WTC11 (cell line): ENCODE results near the gene DTWD2. TPM values are rescaled to one million over a fixed set of nuclear protein-coding genes. Genes with fewer than 3 reads are reported as not detected.
A peak's percentile ranks its signal among the peaks of the same experiment; 100 is the strongest.
"Not testable (repeated sequence)": the region's sequence is repeated elsewhere in the genome, so short reads cannot be mapped to it uniquely, and the experiment has no call there.

Experiments used
- ATAC-seq: fragments of 200-7000 bp; cut with Tn5 transposase; 2 replicates; pipeline ENCODE4 v1.10.0; 2021; ENCODE audit warnings: mild to moderate bottlenecking, moderate library complexity
- CTCF ChIA-PET: fragments of 300-600 bp; sonication (Branson Sonifier 250); formaldehyde crosslinking; loops from one replicate; lab custom pipeline; 2021; ENCODE audit warnings: antibody characterized with exemption; lab: Charles Lee
- POLR2A ChIA-PET: fragments of 350-600 bp; sonication (Branson Sonifier 250); formaldehyde crosslinking; loops from one replicate; lab custom pipeline; 2021; ENCODE audit warnings: antibody characterized with exemption; lab: Charles Lee
- DNase-seq: peaks from one replicate; pipeline ENCODE4 v3.0.0; 2021; ENCODE audit warnings: low spot score
- H3K27ac Mint-ChIP-seq: 2 replicates; pipeline ENCODE4 v1.8.0; 2021; ENCODE audit warnings: mixed read lengths
- H3K27me3 Mint-ChIP-seq: 2 replicates; pipeline ENCODE4 v1.8.0; 2021; ENCODE audit warnings: low read depth, mild to moderate bottlenecking, moderate library complexity, mixed read lengths
- H3K36me3 Mint-ChIP-seq: 2 replicates; pipeline ENCODE4 v1.8.0; 2021; ENCODE audit warnings: mixed read lengths
- H3K4me1 Mint-ChIP-seq: 2 replicates; pipeline ENCODE4 v1.8.0; 2022; ENCODE audit warnings: mixed read lengths
- H3K4me3 Mint-ChIP-seq: 2 replicates; pipeline ENCODE4 v1.8.0; 2021; ENCODE audit warnings: mild to moderate bottlenecking, moderate library complexity, mixed read lengths
- H3K9me3 Mint-ChIP-seq: 2 replicates; pipeline ENCODE4 v1.8.0; 2021; ENCODE audit warnings: mixed read lengths
- CREM ChIP-seq: sonication (generic); formaldehyde crosslinking; IDR thresholded peaks from 2 replicates; pipeline ENCODE4 v1.8.1; 2022; ENCODE audit warnings: mild to moderate bottlenecking, missing genetic modification reagents, moderate library complexity
- CTCF ChIP-seq: fragments of 200-600 bp; IDR thresholded peaks from 2 replicates; pipeline ENCODE4 v1.8.0; 2022; ENCODE audit warnings: antibody characterized with exemption
- E2F5 ChIP-seq: sonication (generic); formaldehyde crosslinking; IDR thresholded peaks from 2 replicates; pipeline ENCODE4 v1.8.1; 2022; ENCODE audit warnings: mild to moderate bottlenecking, moderate library complexity, missing genetic modification reagents
- ERG ChIP-seq: fragments of 250-450 bp; sonication (Bioruptor Pico); IDR thresholded peaks from 2 replicates; pipeline ENCODE4 v1.8.0; 2021; ENCODE audit warnings: mild to moderate bottlenecking
- FOXJ3 ChIP-seq: sonication (generic); formaldehyde crosslinking; IDR thresholded peaks from 2 replicates; pipeline ENCODE4 v1.9.0; 2021; ENCODE audit warnings: missing genetic modification reagents, mild to moderate bottlenecking, borderline replicate concordance
- MLX ChIP-seq: sonication (generic); formaldehyde crosslinking; IDR thresholded peaks from 2 replicates; pipeline ENCODE4 v1.8.1; 2023; ENCODE audit warnings: mild to moderate bottlenecking, missing genetic modification reagents, moderate library complexity
- SMAD3 ChIP-seq: sonication (generic); formaldehyde crosslinking; IDR thresholded peaks from 2 replicates; pipeline ENCODE4 v1.8.0; 2022; ENCODE audit warnings: missing genetic modification reagents, mild to moderate bottlenecking, borderline replicate concordance
- TP53 ChIP-seq: sonication (generic); formaldehyde crosslinking; IDR thresholded peaks from 2 replicates; pipeline ENCODE4 v1.8.1; 2023; ENCODE audit warnings: mild to moderate bottlenecking, missing genetic modification reagents
- ZNF232 ChIP-seq: sonication (generic); formaldehyde crosslinking; IDR thresholded peaks from 2 replicates; pipeline ENCODE4 v1.8.0; 2022; ENCODE audit warnings: mild to moderate bottlenecking, missing genetic modification reagents
- ZNF423 ChIP-seq: fragments of 250-450 bp; sonication (Bioruptor Pico); IDR thresholded peaks from 2 replicates; pipeline ENCODE4 v2.1.2; 2022; ENCODE audit warnings: mild to moderate bottlenecking, moderate library complexity
- total RNA-seq: library from RNA; stranded (reverse); gene quantifications from 3 replicates; pipeline ENCODE4 v1.2.3, GENCODE V29; 2021

The DTWD2 gene
- total RNA-seq, 1 experiment from 2014 or later, result 13.1 TPM

GRCh38 chr5:118960557-118960956 lies 27.8 kb downstream of the DTWD2 start (continued):
- TF ChIP-seq E2F5 (CRISPR knock-in tag) (no peak), ZNF423 (CRISPR knock-in tag) (no peak), SMAD3 (CRISPR knock-in tag) (no peak), CREM (CRISPR knock-in tag) (no peak), TP53 (no peak)

GRCh38 chr5:118956727-118957126 lies 31.6 kb downstream of the DTWD2 start:
- DNase-seq, result no peak
- peaks cover 23% of the 10 kb centered on the region for H3K4me1 Mint-ChIP-seq
- H3K36me3 Mint-ChIP-seq, result peaks cover 9% of the 10 kb centered on the region

GRCh38 chr5:118953652-118954005 lies 34.7 kb downstream of the DTWD2 start:
- H3K4me3 Mint-ChIP-seq, result no peak overlapping the region
- no peak overlapping the region for H3K27ac Mint-ChIP-seq
- POLR2A ChIA-PET, result no interaction called here
- H3K9me3 Mint-ChIP-seq, result no peaks in the 10 kb centered on the region
- no peaks in the 10 kb centered on the region; the same call in 1 of the 2 replicates for H3K27me3 Mint-ChIP-seq
- TF ChIP-seq ZNF232 (CRISPR knock-in tag), result no peak
- no peak for TF ChIP-seq TP53
- no peak for TF ChIP-seq MLX
- TF ChIP-seq, all 79 proteins: peak for 0
- peak; percentile 6; the same call in 1 of the 2 replicates for ATAC-seq
- CTCF ChIA-PET, result interaction anchor here (0.8 kb wide), 1 partner anchor 9 kb away, joined by 4 read pairs; no protein-coding TSS in a partner anchor
- H3K4me1 Mint-ChIP-seq, result peaks cover 50% of the 10 kb centered on the region
- no peak for DNase-seq
- H3K36me3 Mint-ChIP-seq, result no peaks in the 10 kb centered on the region

More at GRCh38 chr5:118956727-118957126, 31.6 kb downstream of the DTWD2 start:
- TF ChIP-seq ERG (CRISPR knock-in tag) (no peak), CTCF (peak; percentile 36)
- ChIA-PET POLR2A (no interaction called here), CTCF (interaction anchor here (1.2 to 1.3 kb wide), 2 partner anchors 31 to 264 kb away, joined by 3 read pairs; partner anchors contain the start of gene DTWD2)
- Mint-ChIP-seq H3K4me3 (no peak overlapping the region), H3K27me3 (no peaks in the 10 kb centered on the region), H3K27ac (no peak overlapping the region), H3K9me3 (peaks cover 18% of the 10 kb centered on the region)
- no peak for ATAC-seq

GRCh38 chr5:118952992-118953651 lies 35.2 kb downstream of the DTWD2 start:
- H3K27me3 Mint-ChIP-seq, result no peaks in the 10 kb centered on the region; the same call in 1 of the 2 replicates
- CTCF ChIA-PET, result interaction anchor here (0.8 kb wide), 1 partner anchor 10 kb away, joined by 4 read pairs; no protein-coding TSS in a partner anchor
- peak overlapping the region; percentile 42 for H3K27ac Mint-ChIP-seq
- no peaks in the 10 kb centered on the region for H3K9me3 Mint-ChIP-seq
- peaks cover 54% of the 10 kb centered on the region for H3K4me1 Mint-ChIP-seq
- ATAC-seq (peak; percentile 46), DNase-seq (no peak)
- H3K4me3 Mint-ChIP-seq, result peak overlapping the region; percentile 64; the same call in 1 of the 2 replicates
- POLR2A ChIA-PET, result no interaction called here
- H3K36me3 Mint-ChIP-seq, result no peaks in the 10 kb centered on the region
- TF ChIP-seq SMAD3 (CRISPR knock-in tag) (no peak), FOXJ3 (CRISPR knock-in tag) (no peak)

- ATAC-seq, result peak; percentile 60
- peak overlapping the region; percentile 64 for H3K4me3 Mint-ChIP-seq
- peak overlapping the region; percentile 42 for H3K27ac Mint-ChIP-seq
- H3K27me3 Mint-ChIP-seq, CTCF ChIA-PET, H3K36me3 Mint-ChIP-seq, POLR2A ChIA-PET, H3K9me3 Mint-ChIP-seq: not testable (repeated sequence)
- H3K4me1 Mint-ChIP-seq, result peaks cover 57% of the 10 kb centered on the region
- DNase-seq, result peak; percentile 57
These were observed 36.0 kb downstream of the DTWD2 start for GRCh38 chr5:118952306-118952705.

- peaks cover 66% of the 10 kb centered on the region for H3K4me1 Mint-ChIP-seq
- ATAC-seq, H3K27me3 Mint-ChIP-seq, H3K27ac Mint-ChIP-seq, POLR2A ChIA-PET, H3K9me3 Mint-ChIP-seq, H3K36me3 Mint-ChIP-seq, DNase-seq, CTCF ChIA-PET: not testable (repeated sequence)
- H3K4me3 Mint-ChIP-seq, result peak overlapping the region; percentile 64
These were observed 38.0 kb downstream of the DTWD2 start for GRCh38 chr5:118950354-118950753.
